RPMI7951 (cell line): ENCODE data around the gene SUCLG1. TPM values are rescaled to one million over a fixed set of nuclear protein-coding genes. Genes with fewer than 3 reads are reported as not detected.

Experiments
- DNase-seq: peaks from one replicate; pipeline ENCODE4 v3.0.0-alpha.2; 2012; ENCODE audit warnings: low read depth
- total RNA-seq: library from RNA; depleted of rRNA; stranded (reverse); fragments of >200 nt; shearing (Covaris generic); gene quantifications from 2 replicates; pipeline ENCODE4 v1.2.3, GENCODE V29; 2014; rRNA removed

The SUCLG1 gene
- total RNA-seq, result 91.9 and 134 TPM in 2 replicates

DNA sequence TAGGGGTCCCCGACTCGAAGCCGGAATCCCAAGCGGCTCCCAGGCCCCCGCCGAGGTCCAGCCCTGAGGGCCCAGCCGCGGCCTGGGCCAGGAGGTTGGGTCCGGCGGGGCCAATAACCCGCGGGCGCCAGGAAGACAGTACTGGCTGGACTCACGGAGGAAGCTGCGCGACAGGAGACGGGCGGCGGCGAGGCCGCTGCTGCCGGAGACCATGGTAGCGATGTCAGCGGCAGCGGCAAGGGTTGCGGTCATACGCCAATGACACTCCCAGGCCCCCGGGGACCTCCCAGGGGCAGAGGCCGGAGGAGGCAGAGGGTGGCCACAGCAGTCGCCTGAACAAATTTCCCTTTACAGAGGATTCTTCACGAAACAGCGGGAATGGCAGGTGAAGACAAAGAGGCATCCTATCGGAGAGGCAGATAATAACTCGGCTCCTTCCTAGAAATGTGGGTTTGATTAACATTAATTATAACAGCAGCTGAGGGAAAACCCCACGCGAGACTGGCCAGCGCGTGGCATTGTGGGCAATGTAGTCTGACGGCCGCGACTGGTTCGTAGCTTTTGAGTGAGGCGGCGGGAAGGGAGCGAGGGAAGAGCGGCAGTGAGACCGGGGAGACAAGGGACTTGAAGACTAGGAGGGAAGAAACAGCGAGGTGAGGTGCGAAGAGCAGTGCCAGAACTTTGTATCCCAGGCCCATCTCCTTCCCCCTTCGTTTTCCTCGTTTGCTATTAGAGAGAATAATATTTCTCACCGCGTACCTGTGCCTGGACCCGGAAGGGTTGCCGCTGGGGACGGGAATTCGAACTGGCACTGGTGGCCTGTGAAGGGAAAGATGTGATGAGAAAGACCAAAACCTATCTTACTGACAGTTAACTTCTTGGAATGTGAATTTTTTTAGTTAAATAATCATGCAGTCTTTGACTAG is at the start of gene SUCLG1:
SUCLG1 (minus strand) TSS at position 263 of the 926 bp plus-strand sequence; CDS start at position 252, 11 bp downstream.
- DNase-seq, result peak; percentile 87

- DNase-seq, result no peak
Observed at GRCh38 chr2:84498150-84498799, 39.2 kb upstream of the SUCLG1 start.

GRCh38 chr2:84497285-84497684 is 38.2 kb upstream of the SUCLG1 start:
- no peak for DNase-seq

DNA sequence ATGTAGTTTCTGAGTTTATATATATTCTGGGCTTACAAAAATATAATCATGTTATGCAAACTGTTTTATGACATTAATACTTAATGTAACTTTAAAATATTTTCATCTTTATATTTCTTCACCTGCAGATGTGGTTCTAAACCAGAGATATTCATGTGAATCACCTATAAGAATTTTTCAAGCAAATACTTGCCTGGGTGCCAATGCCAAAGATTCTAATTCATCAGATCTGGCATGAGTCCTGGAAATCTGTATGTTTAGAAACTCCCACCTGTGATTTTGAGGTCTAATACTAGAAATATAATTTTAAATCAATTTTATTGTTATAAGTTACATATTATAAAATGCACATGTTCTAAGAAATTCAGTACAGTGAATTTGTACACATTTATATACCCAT is 37.3 kb upstream of the SUCLG1 start:
- DNase-seq, result no peak

GRCh38 chr2:84495539-84496146 is 36.6 kb upstream of the SUCLG1 start:
- DNase-seq, result peak; percentile 69

GRCh38 chr2:84494070-84494469 is 35.0 kb upstream of the SUCLG1 start:
- peak; percentile 67 for DNase-seq

GRCh38 chr2:84493514-84493913 is 34.4 kb upstream of the SUCLG1 start:
- peak; percentile 89 for DNase-seq

DNA sequence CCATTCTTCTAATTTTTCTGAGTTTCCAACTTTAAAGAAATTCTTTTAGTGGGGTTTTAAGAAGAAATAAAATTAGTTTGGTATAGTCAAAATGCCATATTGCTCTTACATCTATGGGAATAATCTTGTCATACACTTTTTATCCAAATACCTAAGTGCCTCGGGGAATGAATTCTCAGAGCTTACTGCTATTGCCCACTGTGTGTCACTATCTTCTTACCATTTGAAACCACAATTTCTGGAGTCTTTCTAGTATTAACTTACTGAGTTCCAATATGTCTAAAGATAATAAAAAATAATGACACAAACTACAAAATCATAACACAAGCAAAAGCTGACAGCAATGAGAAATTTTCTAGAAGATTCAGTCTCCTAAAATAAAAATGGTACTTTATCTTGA is 33.5 kb upstream of the SUCLG1 start:
- DNase-seq, result peak; percentile 36

DNA sequence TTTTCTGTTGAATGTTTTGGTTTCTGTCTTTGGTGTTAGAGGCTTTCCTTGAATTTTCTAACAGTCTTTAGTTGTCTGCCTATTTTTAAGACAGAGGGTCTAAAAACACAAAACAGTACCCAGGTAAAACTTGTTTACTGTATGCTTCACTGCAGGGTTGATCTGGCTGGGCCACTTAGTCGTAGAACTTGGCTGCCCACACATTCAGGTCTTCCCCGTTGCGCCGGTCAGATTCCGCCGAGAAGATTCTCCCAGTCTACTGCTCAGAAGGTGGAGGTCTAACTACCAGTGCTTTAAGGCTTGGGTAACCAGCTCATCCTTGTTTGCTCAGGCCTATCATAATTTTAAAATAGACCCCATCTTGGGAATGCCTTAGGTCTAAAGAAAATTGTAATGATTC is 32.7 kb upstream of the SUCLG1 start:
- DNase-seq, result no peak

DNA sequence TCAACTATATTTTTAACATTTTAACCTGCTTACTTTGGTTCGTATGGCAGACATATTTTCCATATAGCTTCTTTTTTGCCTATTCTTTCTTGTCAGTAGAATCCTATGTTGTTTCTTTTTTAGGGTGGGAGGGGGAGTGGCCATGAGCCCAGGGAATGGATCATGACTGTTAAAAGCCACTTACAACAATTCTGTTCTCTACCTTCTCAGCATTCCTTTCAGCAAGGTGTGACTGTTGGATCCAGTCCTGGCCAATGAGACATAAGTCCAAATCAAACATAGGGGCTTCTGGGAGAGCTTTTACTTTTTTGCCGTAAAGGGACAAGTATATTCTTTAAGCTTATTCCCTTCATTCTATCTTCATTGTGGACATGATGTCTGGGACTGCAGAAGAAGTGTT is 32.2 kb upstream of the SUCLG1 start:
- no peak for DNase-seq

- no peak for DNase-seq
Observed at GRCh38 chr2:84487298-84487996, 28.4 kb upstream of the SUCLG1 start.

GRCh38 chr2:84486441-84487115 is 27.5 kb upstream of the SUCLG1 start:
- DNase-seq, result peak; percentile 2

GRCh38 chr2:84483320-84483719 is 24.2 kb upstream of the SUCLG1 start:
- no peak for DNase-seq

DNA sequence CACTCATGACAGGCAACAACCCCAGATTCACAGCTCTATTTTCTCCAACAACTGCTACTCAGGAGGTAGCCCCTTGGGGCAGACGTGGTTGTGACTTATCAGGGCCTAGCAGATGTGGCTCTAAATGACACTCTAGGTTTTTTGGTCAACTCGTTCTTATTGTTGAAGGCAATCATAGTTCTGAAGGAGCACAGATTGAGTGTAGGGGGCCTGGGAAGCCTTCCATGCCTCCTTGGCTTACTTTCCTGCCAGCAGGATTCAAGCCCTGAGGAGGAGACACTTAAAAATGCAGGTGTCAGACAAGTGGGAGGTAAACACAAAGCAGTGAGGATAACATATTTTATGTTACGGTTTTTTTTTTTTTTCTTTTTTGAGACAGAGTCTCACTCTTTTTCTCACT is 23.5 kb upstream of the SUCLG1 start:
- DNase-seq, result no peak

DNA sequence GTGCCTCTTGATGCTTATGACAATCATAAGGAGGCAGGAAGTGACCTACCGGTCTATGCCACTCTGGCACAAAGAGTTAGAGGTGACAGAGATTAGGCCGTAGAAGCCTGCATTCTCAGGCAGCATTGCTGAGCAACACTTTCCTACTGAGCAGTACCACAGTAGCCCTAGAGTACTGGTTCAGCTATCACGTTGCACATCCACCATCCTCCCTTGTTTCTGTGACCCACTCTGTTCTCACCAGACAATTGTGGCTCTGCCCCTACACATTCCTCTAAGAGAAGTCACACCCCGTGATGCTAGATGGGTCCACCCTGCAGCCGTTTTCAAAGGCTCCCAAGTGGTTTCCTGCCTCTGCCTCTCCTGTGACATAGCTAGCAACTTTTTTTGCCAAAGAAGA is 22.6 kb upstream of the SUCLG1 start:
- peak; percentile 70 for DNase-seq

GRCh38 chr2:84478867-84479266 is 19.8 kb upstream of the SUCLG1 start:
- no peak for DNase-seq

DNA sequence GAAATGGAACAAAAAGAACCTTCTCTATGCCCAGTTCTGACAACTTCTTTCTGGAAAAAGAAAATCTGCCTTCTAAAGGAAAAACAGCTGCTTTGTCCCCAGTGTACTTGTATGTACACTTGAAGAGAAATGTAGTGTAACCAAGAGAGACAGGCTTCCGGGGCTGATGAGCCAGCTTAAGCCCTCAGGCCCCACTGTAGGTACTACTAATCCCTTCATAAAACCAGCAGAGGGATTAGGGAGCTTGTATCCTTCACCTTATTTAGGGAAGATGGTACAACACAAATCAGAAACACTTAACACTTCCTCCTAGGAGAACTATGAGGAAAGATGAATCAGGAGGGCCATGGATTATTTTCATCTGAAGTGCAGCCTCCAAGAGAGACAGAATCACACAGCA is 18.8 kb upstream of the SUCLG1 start:
- no peak for DNase-seq

DNA sequence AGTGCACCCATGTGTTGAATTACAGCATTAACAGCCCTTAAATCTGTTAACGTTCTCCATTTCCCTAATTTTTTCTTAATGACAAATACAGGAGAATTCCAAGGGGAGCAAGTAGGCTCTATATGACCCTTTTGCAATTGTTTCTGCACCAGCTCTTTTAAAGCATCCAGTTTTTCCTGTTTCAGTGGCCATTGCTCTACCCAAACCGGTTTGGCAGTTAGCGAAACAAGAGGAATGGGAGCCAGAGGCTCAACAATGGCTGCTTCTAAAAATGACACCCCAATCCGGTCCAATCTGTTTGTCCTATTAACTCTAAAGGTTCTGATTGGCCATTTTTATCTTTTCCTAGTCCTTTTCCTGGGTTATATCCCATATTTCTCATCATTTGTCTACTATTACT is 15.1 kb upstream of the SUCLG1 start:
- DNase-seq, result no peak

- DNase-seq, result no peak
Observed at GRCh38 chr2:84472856-84473565, 13.9 kb upstream of the SUCLG1 start.

GRCh38 chr2:84472423-84472822 is 13.3 kb upstream of the SUCLG1 start:
- peak; percentile 61 for DNase-seq

GRCh38 chr2:84467389-84467788 is 8.3 kb upstream of the SUCLG1 start:
- DNase-seq, result no peak
